HCT116 (cell line): ENCODE data around the gene JAM3.

Experiments
- ATF3 ChIP-seq: IDR thresholded peaks from 2 replicates; pipeline ENCODE4 v1.6.1; 2012
- CEBPB ChIP-seq: IDR thresholded peaks from 2 replicates; pipeline ENCODE4 v1.6.1; 2012; ENCODE audit warnings: low read depth
- CTCF ChIP-seq, 3 experiments: fragments of 200-600 bp in 1 of 3; sonication (generic) in 1 of 3; IDR thresholded peaks in 2 of 3; conservative IDR thresholded peaks in 1 of 3; 2 replicates each; pipeline ENCODE4 v1.5.1; 2012 to 2017; ENCODE audit warnings: low read depth in 2 of 3, low read length in 2 of 3, antibody characterized with exemption in 1 of 3, borderline replicate concordance in 1 of 3, control low read depth in 1 of 3, mild to moderate bottlenecking in 1 of 3, mixed read lengths in 1 of 3, mixed run types in 1 of 3, moderate library complexity in 1 of 3; ENCODE audit not compliant: insufficient read depth in 1 of 3
- EGR1 ChIP-seq: IDR thresholded peaks from 2 replicates; pipeline ENCODE4 v1.6.1; 2012; ENCODE audit warnings: low read depth
- EZH2 ChIP-seq: fragments of 200-600 bp; sonication (generic); IDR thresholded peaks from 2 replicates; pipeline ENCODE4 v1.6.1; 2017; ENCODE audit warnings: antibody characterized with exemption, mixed run types
- MAX ChIP-seq: IDR thresholded peaks from 2 replicates; pipeline ENCODE4 v1.6.1; 2012
- POLR2A ChIP-seq: IDR thresholded peaks from 2 replicates; pipeline ENCODE4 v1.7.0; 2011; ENCODE audit warnings: borderline replicate concordance; ENCODE audit not compliant: insufficient read depth, insufficient read length; ENCODE audit errors: extremely low read depth
- POLR2AphosphoS5 ChIP-seq: IDR thresholded peaks from 2 replicates; pipeline ENCODE4 v1.6.1; 2011; ENCODE audit warnings: mild to moderate bottlenecking, low read depth, low read length, moderate library complexity
- REST ChIP-seq: IDR thresholded peaks from 2 replicates; pipeline ENCODE4 v1.6.1; 2012; ENCODE audit warnings: low read depth
- SIN3A ChIP-seq: IDR thresholded peaks from 2 replicates; pipeline ENCODE4 v1.6.1; 2012; ENCODE audit warnings: low read depth
- SP1 ChIP-seq: IDR thresholded peaks from 2 replicates; pipeline ENCODE4 v1.6.1; 2012; ENCODE audit warnings: low read depth
- ZNF274 ChIP-seq: fragments of 200-500 bp; sonication (Bioruptor generic); IDR thresholded peaks from 2 replicates; pipeline ENCODE4 v1.6.1; 2014; ENCODE audit warnings: mild to moderate bottlenecking, low read depth, low read length, inconsistent platforms

GRCh38 chr11:134155456-134155855, 86.6 kb downstream of the JAM3 start:
- no peak for TF ChIP-seq CTCF (IDR thresholded peaks at IDR 0.05 in 2 of 3, conservative IDR thresholded peaks at IDR 0.05 in 1 of 3; ENCODE audit: borderline replicate concordance in 1 of 3, insufficient read depth in 1 of 3, low read depth in 2 of 3, low read length in 2 of 3)
- TF ChIP-seq REST: no peak
- no peak for TF ChIP-seq POLR2A
- TF ChIP-seq ZNF274: no peak
- TF ChIP-seq POLR2AphosphoS5: no peak
- no peak for TF ChIP-seq EZH2
- TF ChIP-seq SIN3A: no peak
- TF ChIP-seq SP1: no peak
- no peak for TF ChIP-seq ATF3
- TF ChIP-seq EGR1: no peak
- TF ChIP-seq MAX: no peak
- no peak for TF ChIP-seq CEBPB
